GM18861 (cell line): ENCODE data around the gene ZDHHC11B.
"Not testable (repeated sequence)": the region's sequence is repeated elsewhere in the genome, so short reads cannot be mapped to it uniquely, and the experiment has no call there.

Experiments
- ATAC-seq: cut with Tn5 transposase; IDR thresholded peaks from one replicate; pipeline ENCODE4 v1.9.1; 2021; ENCODE audit not compliant: unreplicated experiment

ZDHHC11B gene

DNA sequence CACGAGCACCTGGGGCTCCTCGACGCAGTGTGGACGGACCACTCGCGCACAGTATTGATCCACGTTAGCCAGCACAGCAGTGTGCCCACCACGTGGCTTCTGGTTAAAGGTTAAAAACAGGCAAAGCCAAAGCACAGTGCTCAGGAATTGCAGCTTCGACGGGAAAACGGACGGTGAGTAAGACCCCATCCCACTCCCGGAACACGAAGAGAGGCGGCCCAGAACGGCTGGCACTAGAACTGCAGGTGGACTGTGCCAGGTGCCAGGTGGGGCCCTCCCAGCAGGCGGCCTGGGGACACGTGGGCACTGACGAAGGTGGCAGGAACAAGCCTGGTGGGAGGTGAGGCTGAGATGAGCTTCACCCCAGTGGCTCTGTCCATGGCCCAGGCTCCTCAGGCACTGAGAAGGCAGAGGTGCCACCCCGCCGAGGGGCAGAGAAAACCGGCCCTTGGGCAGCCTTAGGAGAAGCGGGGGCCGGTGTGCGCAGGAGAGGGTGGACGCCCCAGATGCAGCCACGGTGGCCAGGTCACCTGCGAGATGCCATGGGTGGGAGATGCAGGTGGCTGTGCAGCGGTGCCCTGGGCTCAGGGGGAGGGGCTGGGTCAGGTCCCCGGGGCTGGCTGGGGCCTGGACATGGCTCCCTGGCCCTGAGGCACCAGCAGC is 96.0 kb downstream of the ZDHHC11B start:
- ATAC-seq: not testable (repeated sequence)

DNA sequence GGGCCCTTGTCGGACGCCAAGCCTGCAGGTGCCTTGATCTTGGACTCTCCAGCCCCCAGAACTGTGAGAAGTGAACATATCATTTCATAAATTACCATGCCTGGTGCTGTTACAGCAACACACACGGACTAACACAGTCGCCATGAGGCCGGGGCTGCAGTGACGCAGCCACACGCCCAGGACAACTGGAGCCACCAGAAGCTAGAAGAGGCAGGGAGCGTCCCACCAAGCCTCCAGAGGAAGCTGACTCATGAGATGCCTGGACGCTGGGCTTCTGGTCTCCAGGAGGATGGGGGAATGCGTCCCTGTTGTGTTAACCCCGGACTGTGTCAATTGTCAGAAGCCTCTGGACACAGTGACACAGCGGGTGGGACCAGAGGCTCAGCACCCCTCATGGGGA is 97.6 kb downstream of the ZDHHC11B start:
- not testable (repeated sequence) for ATAC-seq

DNA sequence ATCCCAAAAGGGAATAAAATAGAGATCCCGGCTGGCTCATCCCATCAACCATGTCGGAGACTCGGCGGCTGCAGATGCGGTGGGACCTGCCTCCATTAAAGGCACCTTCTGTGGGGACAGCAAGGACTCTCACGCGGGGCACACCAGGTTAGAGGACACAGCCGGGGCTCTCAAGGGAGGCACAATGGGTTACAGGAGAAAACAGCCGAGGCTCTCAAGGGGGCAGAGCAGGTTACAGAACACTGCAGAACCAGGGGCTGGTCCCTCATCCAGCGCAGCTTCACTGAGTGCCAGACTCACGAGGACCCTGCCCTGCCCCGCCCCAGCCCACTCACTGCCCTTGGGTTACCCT is 98.4 kb downstream of the ZDHHC11B start:
- ATAC-seq: not testable (repeated sequence)

DNA sequence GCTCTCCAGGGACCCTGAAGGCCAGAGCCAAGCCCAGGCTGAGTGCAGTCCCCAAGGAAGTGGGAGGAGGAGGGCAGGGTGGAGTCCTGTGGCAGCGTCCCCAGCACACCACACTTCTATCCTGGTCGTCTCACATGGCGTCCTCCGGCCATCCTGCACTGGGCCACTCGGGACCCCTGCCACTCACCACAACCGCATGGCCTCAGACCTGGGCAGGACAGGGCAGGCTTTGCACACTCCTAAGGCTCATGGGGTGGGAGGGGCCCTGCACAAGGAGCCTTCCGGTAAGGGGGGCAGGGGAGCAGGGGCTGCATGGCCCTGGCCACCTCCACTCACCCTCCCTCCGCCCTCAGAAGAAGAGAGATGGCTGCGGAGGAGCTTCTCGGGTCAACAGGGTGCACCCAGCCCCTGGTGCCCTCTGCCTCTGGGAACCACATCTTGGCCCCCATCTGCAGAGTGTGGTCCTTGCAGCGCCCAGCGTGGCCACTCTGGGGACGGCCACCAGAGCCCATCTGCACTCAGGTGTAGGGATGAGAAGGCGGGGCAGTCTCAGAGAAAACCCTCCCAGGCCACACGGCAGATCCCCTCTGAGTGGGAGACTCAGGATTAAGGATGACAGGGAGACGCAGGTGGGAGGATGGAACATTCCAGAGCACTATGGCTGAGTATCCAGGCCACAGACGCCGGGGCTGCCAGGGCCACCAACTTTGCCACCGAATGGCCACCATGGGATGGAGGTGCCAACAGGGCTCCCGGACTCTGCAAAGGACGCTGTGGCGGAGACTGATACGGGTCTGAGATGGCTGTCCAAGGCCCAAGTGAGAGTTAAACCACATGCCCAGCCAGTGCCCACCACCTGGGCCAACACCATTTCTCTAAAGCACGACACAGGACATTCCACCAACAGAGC is 99.0 kb downstream of the ZDHHC11B start:
- no peak for ATAC-seq

DNA sequence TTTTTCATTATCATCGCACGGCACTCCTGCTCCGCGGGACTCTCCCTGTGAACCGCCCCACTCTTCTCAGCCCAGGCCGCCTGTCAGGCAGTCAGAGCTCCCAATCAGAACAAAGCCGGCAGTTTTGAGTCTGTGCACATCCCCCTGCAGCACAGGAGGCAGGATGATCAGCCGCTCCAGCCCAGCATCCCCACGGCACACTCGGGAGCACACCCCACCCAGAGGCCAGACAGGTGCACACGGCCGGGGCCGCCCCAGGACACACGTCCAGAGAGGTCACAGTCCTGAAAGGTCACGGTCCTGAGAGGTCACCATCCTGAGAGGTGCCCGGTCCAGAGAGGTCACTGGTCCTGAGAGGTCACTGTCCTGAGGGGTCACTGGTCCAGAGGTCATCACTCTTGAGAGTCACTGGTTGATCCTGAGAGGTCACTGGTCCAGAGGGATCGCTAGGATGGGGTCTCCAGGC is 99.7 kb downstream of the ZDHHC11B start:
- ATAC-seq: no peak

DNA sequence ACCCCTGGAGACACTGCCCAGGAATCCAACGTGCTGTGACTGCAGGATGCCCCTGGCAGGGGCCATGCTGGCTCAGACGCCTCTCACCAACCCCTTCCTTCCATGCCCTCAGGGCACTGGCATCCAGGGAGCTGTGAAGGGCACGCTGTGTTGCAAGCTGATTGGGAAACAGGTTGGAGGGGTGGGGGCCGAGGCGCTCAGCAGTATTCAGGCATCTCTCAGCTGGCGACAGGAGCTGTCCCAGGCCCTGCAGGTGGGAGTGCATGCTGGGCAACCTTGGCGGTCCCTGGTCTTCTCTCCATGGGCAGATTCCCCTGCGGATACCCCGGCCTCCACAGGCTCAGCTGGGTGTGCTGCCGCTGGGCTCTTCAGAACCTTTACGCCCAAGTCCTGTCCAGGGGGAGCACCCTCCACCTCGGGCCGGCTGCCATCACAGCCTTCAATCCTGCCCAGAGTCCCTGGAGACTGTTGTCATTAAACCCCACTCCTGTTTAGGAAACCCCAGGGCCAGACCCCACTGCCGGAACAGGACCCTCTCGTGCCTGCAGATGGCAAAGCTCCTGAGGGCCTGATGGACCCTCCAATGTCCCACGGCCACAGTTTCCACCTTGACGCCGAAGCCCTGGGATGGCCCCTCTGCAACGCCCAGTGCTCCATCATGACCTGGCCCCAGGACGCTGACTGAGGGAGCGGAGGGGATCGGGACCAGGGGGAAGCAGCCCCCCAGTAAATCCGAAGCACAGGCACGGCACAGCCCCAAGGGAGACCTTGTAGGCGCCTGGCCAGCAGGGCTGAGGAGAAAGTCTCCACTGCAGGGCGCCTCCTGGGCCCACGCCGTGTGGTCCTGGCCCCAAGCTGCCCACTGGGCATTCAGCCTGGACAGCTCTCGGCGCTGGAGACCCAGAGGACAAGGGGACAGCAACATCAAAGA is 100.7 kb downstream of the ZDHHC11B start:
- no peak for ATAC-seq

DNA sequence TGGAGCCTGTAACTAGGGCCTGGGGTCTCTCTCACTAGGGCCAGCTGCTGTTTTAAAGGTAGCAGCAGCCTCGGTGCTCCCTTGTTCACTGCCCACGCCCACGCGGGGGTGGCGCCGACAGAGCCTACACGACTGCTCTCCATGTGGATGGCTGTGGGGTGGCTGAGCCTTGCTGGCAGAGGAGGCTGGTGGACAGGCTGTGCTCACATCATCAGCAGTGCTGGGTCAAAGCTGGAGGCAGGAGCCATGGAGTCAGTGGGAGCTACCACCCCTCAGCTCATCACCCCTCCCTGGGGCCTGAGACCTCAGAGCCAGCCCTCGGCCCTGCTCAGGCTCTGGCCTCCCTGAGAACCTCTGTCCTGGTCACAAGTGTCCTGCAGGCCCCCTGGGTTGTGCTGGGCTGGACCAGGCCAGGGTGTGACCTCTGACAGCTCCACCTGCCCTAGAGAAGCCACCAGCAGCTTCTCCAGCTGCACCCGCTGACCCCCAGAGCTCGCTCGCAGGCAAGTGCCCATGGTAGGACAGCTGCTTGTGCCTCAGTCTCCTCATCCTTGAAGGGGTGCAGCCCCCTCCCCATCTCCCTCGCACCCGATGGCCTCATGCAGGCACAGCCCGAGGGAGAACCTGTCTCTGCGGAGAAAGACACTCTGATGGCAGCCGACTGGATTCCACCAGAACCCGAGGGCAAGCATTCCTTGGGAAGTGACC is 101.7 kb downstream of the ZDHHC11B start:
- ATAC-seq: not testable (repeated sequence)

DNA sequence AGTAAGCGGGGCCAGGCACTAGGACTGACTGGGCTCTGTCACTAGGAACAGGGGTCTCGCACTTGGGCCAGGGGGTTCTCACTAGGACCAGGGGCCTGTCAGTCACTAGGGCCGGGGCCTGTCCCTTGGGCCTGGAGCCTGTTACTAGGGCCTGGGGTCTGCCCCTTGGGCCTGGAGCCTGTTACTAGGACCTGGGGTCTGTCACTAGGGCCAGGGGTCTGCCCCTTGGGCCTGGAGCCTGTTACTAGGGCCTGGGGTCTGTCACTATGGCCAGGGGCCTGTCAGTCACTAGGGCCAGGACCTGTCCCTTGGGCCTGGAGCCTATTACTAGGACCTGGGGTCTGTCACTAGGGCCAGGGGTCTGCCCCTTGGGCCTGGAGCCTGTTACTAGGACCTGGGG is 102.3 kb downstream of the ZDHHC11B start:
- not testable (repeated sequence) for ATAC-seq

DNA sequence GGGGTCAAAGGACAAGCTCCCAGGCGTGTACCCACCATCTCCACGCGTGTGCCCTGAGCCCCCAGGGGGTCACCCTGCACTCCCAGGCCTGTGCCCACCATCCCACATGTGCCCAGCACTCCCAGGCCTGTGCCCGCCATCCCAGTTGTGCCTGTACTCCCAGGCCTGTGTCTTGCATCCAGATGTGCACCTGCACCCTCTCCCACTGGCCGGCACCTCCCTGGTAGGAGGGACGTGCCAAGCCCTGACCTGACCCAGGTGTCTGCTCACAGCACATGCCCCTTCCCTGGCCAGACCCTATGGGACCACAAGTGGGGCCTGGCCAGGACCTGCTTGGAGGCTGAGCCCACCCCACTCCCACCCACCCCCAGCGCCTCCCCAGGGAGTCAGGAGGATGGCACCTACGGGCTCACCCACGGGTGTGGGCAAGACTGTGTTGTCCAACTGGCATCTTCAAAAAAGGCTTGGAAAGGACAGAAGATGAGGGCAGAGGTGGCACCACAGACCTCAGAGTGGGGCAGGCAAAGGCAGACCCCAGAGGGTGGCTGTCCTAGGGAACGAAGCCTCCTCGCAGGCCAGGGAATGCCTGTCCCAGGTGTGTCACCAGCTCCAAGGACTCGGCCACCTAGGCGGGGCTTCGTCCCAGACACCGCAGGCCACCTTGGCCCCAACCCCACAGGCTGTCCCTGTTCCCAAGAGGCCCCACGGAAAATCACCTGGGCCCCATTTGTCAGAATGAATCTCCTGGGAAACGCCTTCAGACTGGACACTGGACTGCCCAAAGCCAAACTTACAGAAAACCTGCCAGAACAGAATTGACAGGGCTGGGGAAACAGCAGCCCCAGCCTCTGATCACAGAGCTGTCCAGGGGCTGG is 103.0 kb downstream of the ZDHHC11B start:
- ATAC-seq: not testable (repeated sequence)

DNA sequence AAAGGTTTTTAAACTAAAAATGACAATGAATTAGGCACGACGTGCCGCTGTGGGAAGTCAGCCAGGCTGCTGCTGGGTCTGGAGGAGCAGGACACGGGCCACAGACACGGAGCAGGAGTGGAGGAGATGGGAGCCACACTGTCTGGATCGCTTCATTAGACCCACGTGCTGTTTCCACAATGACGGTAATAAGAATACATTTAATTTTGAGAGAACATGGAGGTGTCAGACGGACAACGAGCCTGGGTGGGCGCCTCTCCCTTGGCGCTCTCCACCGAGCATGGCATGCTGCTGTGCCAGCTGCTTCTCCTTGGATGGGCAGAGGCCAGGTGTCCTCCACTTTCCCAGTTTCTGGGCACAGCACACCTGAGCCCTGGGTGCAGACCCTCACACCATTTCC is 103.7 kb downstream of the ZDHHC11B start:
- not testable (repeated sequence) for ATAC-seq

DNA sequence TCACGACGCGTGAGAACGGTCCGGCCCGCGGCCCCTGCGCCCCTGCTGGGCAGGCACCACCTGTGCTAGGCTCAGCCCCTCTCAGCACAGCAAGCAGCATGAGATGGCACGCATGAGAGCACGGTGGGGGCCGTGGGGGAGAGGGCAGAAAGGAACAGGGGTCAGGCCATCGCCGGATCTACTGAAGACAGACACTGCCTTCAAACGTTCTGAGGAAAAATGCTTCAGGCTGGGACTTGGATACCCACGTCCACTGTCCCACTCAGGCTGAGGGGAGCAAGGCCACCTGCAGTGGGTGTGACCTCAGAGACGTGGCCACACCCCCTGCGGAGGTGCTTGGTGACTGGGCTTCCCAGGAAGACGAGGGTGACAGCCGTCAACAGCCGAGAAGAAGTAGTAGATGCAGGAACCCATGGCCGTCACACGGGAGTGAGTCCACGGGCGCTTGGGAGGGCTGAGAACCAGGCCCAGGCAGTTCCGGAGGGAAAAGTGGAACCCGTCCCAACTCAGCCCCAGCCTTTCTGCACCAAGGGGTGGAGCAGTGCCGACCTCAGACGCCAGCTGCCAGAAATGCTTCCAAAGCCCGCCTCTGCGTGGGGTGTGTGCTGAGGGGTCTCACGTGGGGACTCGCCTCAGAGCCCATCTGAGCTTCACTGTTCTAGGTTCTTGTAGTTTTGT is 104.3 kb downstream of the ZDHHC11B start:
- ATAC-seq: not testable (repeated sequence)

DNA sequence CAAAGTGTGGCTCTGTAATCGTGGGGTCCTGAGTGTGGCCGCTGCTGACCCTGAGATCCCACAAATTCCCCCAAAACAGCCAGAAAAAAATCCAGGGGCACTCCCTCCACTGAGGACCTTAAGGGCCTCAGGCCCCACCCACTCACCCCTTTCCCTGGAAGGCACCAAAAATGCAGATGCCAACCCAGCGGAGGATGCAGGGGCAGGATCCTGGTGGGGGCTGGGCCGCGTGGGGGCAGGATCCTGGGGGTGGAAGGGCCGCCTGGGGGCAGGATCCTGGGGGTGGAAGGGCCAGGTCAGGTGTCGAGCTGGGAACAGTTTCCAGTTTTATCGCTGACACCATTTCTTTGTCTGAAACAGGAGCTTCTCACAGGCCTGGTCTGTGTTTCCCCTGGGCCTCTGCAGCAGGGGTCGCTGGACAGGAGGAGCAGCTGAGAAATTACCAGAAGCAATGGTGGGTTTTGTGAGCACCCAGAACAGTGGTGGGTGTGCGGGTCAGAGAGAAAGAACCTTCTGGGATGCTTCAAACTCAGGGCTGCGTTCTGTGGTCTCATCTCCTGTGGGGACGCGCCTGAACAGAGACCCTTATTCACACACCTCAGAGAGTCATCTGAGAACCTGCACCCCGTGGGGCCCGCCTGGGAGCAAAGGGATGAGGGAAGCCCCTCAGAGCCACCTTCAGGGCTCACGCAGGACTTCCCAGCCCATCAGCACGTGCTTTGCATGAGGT is 105.2 kb downstream of the ZDHHC11B start:
- ATAC-seq: not testable (repeated sequence)

DNA sequence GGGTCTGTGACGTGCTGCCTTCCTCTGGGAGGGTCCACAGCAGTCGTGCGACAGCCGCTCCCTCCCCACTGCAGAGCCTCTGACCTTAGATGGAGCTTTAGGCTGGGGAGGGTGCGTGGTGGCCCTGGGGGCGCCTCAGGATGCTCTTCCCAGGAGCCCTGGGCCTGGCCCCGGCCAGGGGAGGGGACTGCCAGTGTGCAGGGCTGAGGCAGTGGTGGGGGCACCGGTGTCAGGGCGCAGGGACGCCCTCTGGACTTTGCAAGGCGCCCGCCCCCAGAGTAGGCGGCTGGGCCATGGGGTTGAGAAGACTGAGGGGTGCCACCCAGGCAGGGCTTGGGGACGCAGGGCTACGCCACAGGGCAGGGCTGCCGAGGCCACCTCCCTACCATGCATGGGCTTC is 106.0 kb downstream of the ZDHHC11B start:
- not testable (repeated sequence) for ATAC-seq

DNA sequence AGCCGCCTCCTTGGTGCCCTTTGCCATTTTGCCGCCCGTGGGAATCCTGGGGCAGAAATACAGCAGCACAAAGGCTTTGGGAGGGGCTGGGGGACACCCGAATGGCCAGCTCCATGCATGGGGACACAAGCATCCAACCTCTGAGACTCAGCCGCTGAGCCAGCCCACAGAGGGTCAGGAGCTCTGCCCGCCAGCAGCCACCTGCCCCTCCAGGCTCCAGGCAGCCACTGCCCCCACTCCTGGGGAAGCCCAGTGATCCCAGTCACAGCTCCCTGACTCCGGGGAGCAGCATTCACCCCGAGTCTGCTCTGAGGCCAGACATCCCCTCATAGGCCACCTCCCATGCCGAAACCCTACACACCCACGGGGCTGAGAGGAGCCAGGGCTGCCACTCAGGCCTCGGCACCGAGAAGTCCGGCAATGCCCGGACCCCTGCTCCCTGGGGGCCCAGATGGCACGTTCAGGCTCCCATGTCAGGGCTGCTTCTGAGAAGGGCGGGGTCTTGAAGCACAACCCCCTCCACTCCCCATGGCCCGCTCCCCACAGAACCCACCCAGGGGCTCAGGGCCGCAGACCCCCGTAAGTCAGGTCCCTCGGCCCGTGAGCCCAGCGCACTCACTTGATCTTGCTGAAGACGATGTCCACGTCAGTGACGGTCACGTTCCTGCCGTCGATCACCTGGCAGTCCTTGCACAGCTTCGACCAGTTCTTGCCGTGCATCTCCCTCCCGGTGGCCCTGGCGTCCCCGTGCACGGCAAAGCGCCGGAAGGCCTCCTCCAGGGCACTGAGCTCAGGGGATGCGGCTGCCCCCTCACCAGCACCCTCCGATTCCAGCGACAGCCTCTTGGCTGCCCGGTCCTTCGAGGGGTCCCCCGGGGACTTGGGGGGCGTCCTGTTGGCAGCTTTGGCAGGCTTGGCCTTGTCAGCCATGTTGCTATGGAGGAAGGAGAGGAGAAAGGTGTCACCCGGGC is 107.1 kb downstream of the ZDHHC11B start:
- no peak for ATAC-seq

DNA sequence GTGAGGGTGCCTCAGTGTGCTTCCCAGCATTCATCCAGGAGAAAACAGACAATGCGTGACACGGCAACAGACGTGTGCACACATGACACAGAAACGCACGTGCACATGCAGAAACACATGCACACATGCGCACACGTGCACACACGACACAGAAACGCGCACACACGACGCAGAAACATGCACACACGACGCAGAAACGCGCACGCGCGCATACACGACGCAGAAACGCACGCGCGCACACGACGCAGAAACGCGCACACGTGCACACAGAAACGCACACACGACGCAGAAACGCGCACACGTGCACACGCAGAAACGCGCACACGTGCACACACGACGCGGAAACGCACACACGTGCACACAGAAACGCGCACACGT is 107.8 kb downstream of the ZDHHC11B start:
- no peak for ATAC-seq

DNA sequence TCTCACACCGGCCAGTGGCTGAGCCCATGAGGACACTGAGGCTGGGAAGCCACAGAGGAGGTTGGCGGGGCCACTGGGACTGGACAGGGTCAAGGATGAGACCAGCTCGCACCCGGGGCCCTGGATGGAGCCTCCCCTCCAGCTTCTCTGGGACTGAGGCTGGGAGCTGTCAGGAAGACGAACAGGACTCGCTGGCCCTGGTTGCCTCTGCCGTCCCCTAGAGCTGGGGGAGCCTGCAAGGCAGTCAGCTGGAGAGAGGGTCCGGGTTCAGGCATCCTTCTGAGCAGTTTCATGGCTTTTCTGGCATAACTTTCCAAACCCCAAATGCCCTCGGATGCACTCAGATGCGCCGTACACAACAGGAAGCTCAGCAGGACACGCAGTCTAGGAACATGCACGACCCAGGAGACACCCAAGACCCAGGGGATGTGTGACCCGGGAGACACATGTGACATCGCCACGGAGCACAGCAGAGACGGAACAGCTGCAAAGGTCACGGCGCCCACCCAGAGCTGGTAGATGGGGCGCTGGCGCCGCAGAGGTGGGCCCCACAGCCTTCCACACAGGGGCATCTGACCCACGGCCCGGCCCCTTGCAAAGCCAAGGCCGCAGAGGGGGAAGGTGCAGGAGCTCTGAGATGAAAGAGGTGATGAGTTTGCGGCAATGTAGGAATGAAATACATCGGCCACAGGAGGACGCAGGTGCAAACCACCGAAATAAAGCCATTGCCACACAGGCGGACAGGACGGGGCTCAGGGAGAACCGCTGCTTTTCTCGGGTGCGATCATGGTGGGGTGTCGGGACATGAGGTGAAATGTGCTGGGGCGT is 108.4 kb downstream of the ZDHHC11B start:
- no peak for ATAC-seq
